ENCODE data around the gene PPFIA1. TPM values are rescaled to one million over a fixed set of nuclear protein-coding genes. Genes with fewer than 3 reads are reported as not detected.

Gene PPFIA1
- total and polyA plus RNA-seq, 2 experiments from 2014 or later = 36.0 to 39.6 TPM

GRCh38 chr11:70278994-70279393, 8.5 kb downstream of the PPFIA1 start:
- H3K9me3 ChIP-seq (ENCODE audit: low read depth) = no peaks in the 10 kb centered on the region
- H3K79me2 ChIP-seq = peaks cover 94% of the 10 kb centered on the region
- DNase-seq (ENCODE audit: low spot score) = no peak
- H3K9me2 ChIP-seq (replicated peaks; ENCODE audit: insufficient read depth) = no peaks in the 10 kb centered on the region
- no peaks in the 10 kb centered on the region for H3K36me3 ChIP-seq (replicated peaks; ENCODE audit: insufficient read depth, low read depth)
- H3K4me3 ChIP-seq = no peak overlapping the region
- no peak overlapping the region for H2AFZ ChIP-seq
- over 99% methylated on average over 8 of the region's 8 CpGs for WGBS (ENCODE audit: low lambda C conversion rate, missing lambda C conversion rate)
- no peak overlapping the region for H3K4me2 ChIP-seq
- peaks cover 14% of the 10 kb centered on the region for H4K20me1 ChIP-seq (ENCODE audit: insufficient read depth, poor library complexity, severe bottlenecking)
- no peak overlapping the region for H3K27ac ChIP-seq
- H3K27me3 ChIP-seq = no peaks in the 10 kb centered on the region
- no peaks in the 10 kb centered on the region for H3K4me1 ChIP-seq (ENCODE audit: insufficient read depth)
- TF ChIP-seq EZH2 (IDR thresholded peaks at IDR 0.05; ENCODE audit: borderline replicate concordance) = no peak
- no peak for TF ChIP-seq EZH2phosphoT487 (IDR thresholded peaks at IDR 0.05; ENCODE audit: low read depth, severe bottlenecking, unreplicated experiment)
- TF ChIP-seq CTCF (IDR thresholded peaks at IDR 0.05; ENCODE audit: poor library complexity) = no peak

GRCh38 chr11:70281156-70281609, 10.7 kb downstream of the PPFIA1 start:
- peaks cover 81% of the 10 kb centered on the region for H3K79me2 ChIP-seq
- H2AFZ ChIP-seq = no peak overlapping the region
- no peaks in the 10 kb centered on the region for H3K4me1 ChIP-seq (ENCODE audit: insufficient read depth)
- no peak overlapping the region for H3K4me2 ChIP-seq
- peaks cover 10% of the 10 kb centered on the region for H4K20me1 ChIP-seq (ENCODE audit: insufficient read depth, poor library complexity, severe bottlenecking)
- no peak for DNase-seq (ENCODE audit: low spot score)
- no peaks in the 10 kb centered on the region for H3K27me3 ChIP-seq
- TF ChIP-seq EZH2 (IDR thresholded peaks at IDR 0.05; ENCODE audit: borderline replicate concordance) (no peak), EZH2phosphoT487 (IDR thresholded peaks at IDR 0.05; ENCODE audit: low read depth, severe bottlenecking, unreplicated experiment) (no peak), CTCF (IDR thresholded peaks at IDR 0.05; ENCODE audit: poor library complexity) (no peak)
- no peaks in the 10 kb centered on the region for H3K36me3 ChIP-seq (replicated peaks; ENCODE audit: insufficient read depth, low read depth)
- H3K9me3 ChIP-seq (ENCODE audit: low read depth) = no peaks in the 10 kb centered on the region
- H3K27ac ChIP-seq = no peak overlapping the region
- WGBS (ENCODE audit: low lambda C conversion rate, missing lambda C conversion rate) = 89% methylated on average over 7 of the region's 7 CpGs
- H3K4me3 ChIP-seq = no peak overlapping the region
- H3K9me2 ChIP-seq (replicated peaks; ENCODE audit: insufficient read depth) = no peaks in the 10 kb centered on the region

- Histone ChIP-seq H3K27me3 (no peaks in the 10 kb centered on the region), H3K36me3 (replicated peaks; ENCODE audit: insufficient read depth, low read depth) (no peaks in the 10 kb centered on the region), H4K20me1 (ENCODE audit: insufficient read depth, poor library complexity, severe bottlenecking) (peaks cover 5% of the 10 kb centered on the region), H3K4me3 (no peak overlapping the region), H2AFZ (no peak overlapping the region), H3K9me3 (ENCODE audit: low read depth) (no peaks in the 10 kb centered on the region), H3K9me2 (replicated peaks; ENCODE audit: insufficient read depth) (no peaks in the 10 kb centered on the region), H3K4me1 (ENCODE audit: insufficient read depth) (no peaks in the 10 kb centered on the region), H3K27ac (no peak overlapping the region), H3K79me2 (peaks cover 75% of the 10 kb centered on the region), H3K4me2 (no peak overlapping the region)
- WGBS (ENCODE audit: low lambda C conversion rate, missing lambda C conversion rate) = 94% methylated on average over 4 of the region's 4 CpGs
- no peak for DNase-seq (ENCODE audit: low spot score)
- TF ChIP-seq EZH2phosphoT487 (IDR thresholded peaks at IDR 0.05; ENCODE audit: low read depth, severe bottlenecking, unreplicated experiment) (no peak), CTCF (IDR thresholded peaks at IDR 0.05; ENCODE audit: poor library complexity) (no peak), EZH2 (IDR thresholded peaks at IDR 0.05; ENCODE audit: borderline replicate concordance) (no peak)
Observed at GRCh38 chr11:70282012-70282411, 11.5 kb downstream of the PPFIA1 start.

GRCh38 chr11:70288721-70289120, 18.2 kb downstream of the PPFIA1 start:
- TF ChIP-seq CTCF (IDR thresholded peaks at IDR 0.05; ENCODE audit: poor library complexity) (no peak), EZH2 (IDR thresholded peaks at IDR 0.05; ENCODE audit: borderline replicate concordance) (no peak), EZH2phosphoT487 (IDR thresholded peaks at IDR 0.05; ENCODE audit: low read depth, severe bottlenecking, unreplicated experiment) (no peak)
- H3K27ac ChIP-seq = no peak overlapping the region
- no peak for DNase-seq (ENCODE audit: low spot score)
- no peaks in the 10 kb centered on the region for H3K9me2 ChIP-seq (replicated peaks; ENCODE audit: insufficient read depth)
- 98% methylated on average over 6 of the region's 6 CpGs for WGBS (ENCODE audit: low lambda C conversion rate, missing lambda C conversion rate)
- no peaks in the 10 kb centered on the region for H3K27me3 ChIP-seq
- H4K20me1 ChIP-seq (ENCODE audit: insufficient read depth, poor library complexity, severe bottlenecking) = peaks cover 12% of the 10 kb centered on the region
- peaks cover 55% of the 10 kb centered on the region for H3K79me2 ChIP-seq
- no peak overlapping the region for H3K4me3 ChIP-seq
- no peak overlapping the region for H2AFZ ChIP-seq
- H3K4me2 ChIP-seq = no peak overlapping the region
- H3K9me3 ChIP-seq (ENCODE audit: low read depth) = no peaks in the 10 kb centered on the region
- no peaks in the 10 kb centered on the region for H3K4me1 ChIP-seq (ENCODE audit: insufficient read depth)
- H3K36me3 ChIP-seq (replicated peaks; ENCODE audit: insufficient read depth, low read depth) = no peaks in the 10 kb centered on the region

Data from hepatocyte (in vitro differentiated cells).